H1 (cell line): Measurements from ENCODE around the gene TRAF6. TPM values are rescaled to one million over a fixed set of nuclear protein-coding genes. Genes with fewer than 3 reads are reported as not detected.

Experiments
- CTCF ChIA-PET: fragments of 300-600 bp; sonication (Branson Sonifier 250); formaldehyde crosslinking; loops from one replicate; lab custom pipeline; 2021; ENCODE audit not compliant: partially characterized antibody; lab: Charles Lee
- POLR2A ChIA-PET: fragments of 300-600 bp; sonication (Branson Sonifier 250); formaldehyde crosslinking; loops from one replicate; lab custom pipeline; 2021; ENCODE audit warnings: inconsistent platforms; ENCODE audit not compliant: partially characterized antibody; lab: Charles Lee
- DNase-seq, 2 experiments: peaks; one replicate each; pipeline versions ENCODE4 v3.0.0 to v3.0.0-alpha.2; 2010 to 2022; ENCODE audit warnings: low spot score in 2 of 2, low read depth in 1 of 2, mixed read lengths in 1 of 2
- FAIRE-seq: peaks from 2 replicates; lab custom pipeline; 2011; peaks lifted over from hg19 to GRCh38; lab: Jason Lieb, UNC
- H2AFZ ChIP-seq: 2 replicates; pipeline ENCODE4 v1.8.1; 2012; ENCODE audit warnings: low read length, inconsistent platforms
- H2AK5ac ChIP-seq: 2 replicates; pipeline ENCODE4 v1.6.1; 2013; ENCODE audit warnings: low read depth, low read length
- H2BK120ac ChIP-seq: replicated peaks from 2 replicates; pipeline ENCODE3; 2013; ENCODE audit warnings: low read depth, low read length, inconsistent platforms
- H2BK12ac ChIP-seq: 2 replicates; pipeline ENCODE4 v1.6.1; 2013; ENCODE audit warnings: low read depth, low read length
- H2BK15ac ChIP-seq: 2 replicates; pipeline ENCODE4 v1.6.1; 2013; ENCODE audit warnings: low read length
- H2BK20ac ChIP-seq: 2 replicates; pipeline ENCODE4 v1.6.1; 2013; ENCODE audit warnings: low read length
- H2BK5ac ChIP-seq: 2 replicates; pipeline ENCODE4 v1.6.1; 2013; ENCODE audit warnings: low read depth, low read length
- H3K14ac ChIP-seq: 2 replicates; pipeline ENCODE4 v1.6.1; 2013; ENCODE audit warnings: inconsistent platforms; ENCODE audit not compliant: insufficient read length
- H3K18ac ChIP-seq: 2 replicates; pipeline ENCODE4 v1.6.1; 2013; ENCODE audit warnings: low read length; ENCODE audit errors: extremely low read depth
- H3K23ac ChIP-seq: 2 replicates; pipeline ENCODE4 v1.6.1; 2013; ENCODE audit warnings: inconsistent platforms; ENCODE audit not compliant: insufficient read length
- H3K23me2 ChIP-seq: 2 replicates; pipeline ENCODE4 v1.6.1; 2013; ENCODE audit warnings: low read depth, low read length
- H3K27ac ChIP-seq: 2 replicates; pipeline ENCODE4 v1.6.1; 2011; ENCODE audit warnings: low read depth, low read length, inconsistent platforms
- H3K27me3 ChIP-seq, 4 experiments: replicated peaks in 1 of 4; 1 replicate in 1 of 4; 2 replicates in 3 of 4; pipeline versions ENCODE4 v1.6.1 to v1.8.1; 2011 to 2013; ENCODE audit warnings: low read length in 3 of 4, mild to moderate bottlenecking in 3 of 4, inconsistent platforms in 2 of 4, mixed read lengths in 2 of 4, moderate library complexity in 1 of 4; ENCODE audit not compliant: control insufficient read depth in 3 of 4, insufficient read depth in 3 of 4; ENCODE audit errors: extremely low read depth in 1 of 4
- H3K36me3 ChIP-seq, 4 experiments: 2 replicates each; pipeline versions ENCODE4 v1.6.1 to v1.8.1; 2011 to 2013; ENCODE audit warnings: mild to moderate bottlenecking in 4 of 4, low read length in 3 of 4, moderate library complexity in 2 of 4, control low read depth in 1 of 4, inconsistent platforms in 1 of 4; ENCODE audit not compliant: insufficient read depth in 4 of 4, control insufficient read depth in 2 of 4
- H3K4ac ChIP-seq: replicated peaks from 2 replicates; pipeline ENCODE3; 2013; ENCODE audit warnings: low read length, low read depth, mixed read lengths, inconsistent platforms; ENCODE audit not compliant: insufficient read length
- H3K4me1 ChIP-seq, 4 experiments: replicated peaks in 1 of 4; 1 replicate in 1 of 4; 2 replicates in 3 of 4; pipeline versions ENCODE4 v1.6.1 to v1.8.1; 2011 to 2013; ENCODE audit warnings: low read length in 3 of 4, inconsistent platforms in 2 of 4, mixed read lengths in 1 of 4; ENCODE audit not compliant: insufficient read depth in 4 of 4, control insufficient read depth in 3 of 4
- H3K4me2 ChIP-seq, 2 experiments: 2 replicates each; pipeline versions ENCODE4 v1.6.1 to v1.8.1; 2011 to 2013; ENCODE audit warnings: low read depth in 2 of 2, low read length in 2 of 2, control low read depth in 1 of 2, inconsistent platforms in 1 of 2, mild to moderate bottlenecking in 1 of 2; ENCODE audit not compliant: insufficient read depth in 1 of 2
- H3K4me3 ChIP-seq, 4 experiments: fragments of 200-600, 300-600 bp in 1 of 4; sonication (generic), shearing (Covaris generic), sonication (Bioruptor Twin) in 1 of 4; 2 replicates each; pipeline versions ENCODE4 v1.5.1 to v1.8.1; 2011 to 2016; ENCODE audit warnings: low read length in 4 of 4, low read depth in 3 of 4, control low read depth in 2 of 4, inconsistent platforms in 2 of 4, mild to moderate bottlenecking in 2 of 4, mixed read lengths in 1 of 4, moderate library complexity in 1 of 4; ENCODE audit not compliant: insufficient read depth in 2 of 4; ENCODE audit errors: extremely low read depth in 1 of 4
- H3K56ac ChIP-seq: replicated peaks from 2 replicates; pipeline ENCODE3; 2013; ENCODE audit warnings: low read depth, mild to moderate bottlenecking, mixed read lengths, low read length, inconsistent platforms; ENCODE audit not compliant: insufficient read length
- H3K79me1 ChIP-seq: 2 replicates; pipeline ENCODE4 v1.6.1; 2013; ENCODE audit warnings: low read depth, low read length, control low read depth
- H3K79me2 ChIP-seq, 2 experiments: 2 replicates each; pipeline versions ENCODE4 v1.6.1 to v1.8.1; 2012 to 2013; ENCODE audit warnings: low read length in 2 of 2, mild to moderate bottlenecking in 2 of 2, inconsistent platforms in 1 of 2; ENCODE audit not compliant: insufficient read depth in 2 of 2, control insufficient read depth in 1 of 2
- H3K9ac ChIP-seq, 4 experiments: replicated peaks in 1 of 4; 1 replicate in 1 of 4; 2 replicates in 3 of 4; pipeline versions ENCODE4 v1.6.1 to v1.8.1; 2011 to 2013; ENCODE audit warnings: low read depth in 3 of 4, low read length in 3 of 4, control low read depth in 2 of 4, mild to moderate bottlenecking in 2 of 4, moderate library complexity in 2 of 4, inconsistent platforms in 1 of 4; ENCODE audit errors: extremely low read depth in 1 of 4
- H3K9me3 ChIP-seq, 2 experiments: 2 replicates each; pipeline versions ENCODE4 v1.6.1 to v1.8.1; 2012 to 2013; ENCODE audit warnings: mild to moderate bottlenecking in 2 of 2, moderate library complexity in 2 of 2, control low read depth in 1 of 2, inconsistent platforms in 1 of 2, low read depth in 1 of 2, low read length in 1 of 2, mixed read lengths in 1 of 2; ENCODE audit not compliant: insufficient read depth in 2 of 2
- H4K20me1 ChIP-seq, 2 experiments: replicated peaks in 1 of 2; 2 replicates each; pipeline versions ENCODE3 to v1.8.1; 2011 to 2013; ENCODE audit warnings: inconsistent platforms in 2 of 2, low read length in 2 of 2, mild to moderate bottlenecking in 1 of 2; ENCODE audit not compliant: insufficient read depth in 2 of 2, control insufficient read depth in 1 of 2
- H4K5ac ChIP-seq: 2 replicates; pipeline ENCODE4 v1.6.1; 2013; ENCODE audit warnings: low read length, low read depth, mixed read lengths, inconsistent platforms; ENCODE audit not compliant: insufficient read length
- H4K8ac ChIP-seq: 2 replicates; pipeline ENCODE4 v1.8.0; 2013; ENCODE audit warnings: mild to moderate bottlenecking, moderate library complexity, low read length, inconsistent platforms; ENCODE audit not compliant: insufficient read depth; ENCODE audit errors: extremely low read depth
- H4K91ac ChIP-seq: replicated peaks from 2 replicates; pipeline ENCODE3; 2013; ENCODE audit warnings: low read length, mixed read lengths, inconsistent platforms; ENCODE audit not compliant: insufficient read length
- BCL11A ChIP-seq, 2 experiments: IDR thresholded peaks; one replicate each; pipeline ENCODE4 v1.6.1; 2011; ENCODE audit warnings: low read depth in 2 of 2, low read length in 2 of 2, mild to moderate bottlenecking in 2 of 2
- TAF1 ChIP-seq: IDR thresholded peaks from 2 replicates; pipeline ENCODE4 v1.6.1; 2011; ENCODE audit warnings: mild to moderate bottlenecking, low read depth, low read length
- polyA plus RNA-seq, 7 experiments: library from polyadenylated mRNA; depleted of rRNA in 3 of 7; stranded (reverse) in 5 of 7; unstranded in 2 of 7; fragments of >200 nt in 5 of 7; fragments of 200-250 nt in 2 of 7; gene quantifications; 1 replicate in 5 of 7; 2 replicates in 1 of 7; 4 replicates in 1 of 7; pipeline versions ENCODE4 v1.2.1 to v1.2.3, GENCODE V29; 2011 to 2013; ENCODE audit warnings: missing spikeins in 2 of 7, mixed read lengths in 2 of 7
- total RNA-seq: library from RNA; stranded (reverse); fragmentation: NEBNext Ultra II Directional; extraction: Animal tissue kit (Norgen Biotek cat#: 25700); gene quantifications from 2 replicates; pipeline ENCODE4 v1.2.1, GENCODE V29; 2021

TRAF6 gene
- total and polyA plus RNA-seq, 2 of the 8 experiments (the other 6 are each of a cell fraction or from before 2014, with no cell fraction given): 4.6 to 8.8 TPM

GRCh38 chr11:36493332-36493731, 16.7 kb downstream of the TRAF6 start:
- H3K36me3 ChIP-seq: peaks cover 2 to 56% (median 14%) of the 10 kb centered on the region in 4 experiments; a peak in 6 of 8 replicates

More at GRCh38 chr11:36493332-36493731, 16.7 kb downstream of the TRAF6 start:
- POLR2A ChIA-PET: interaction anchor here (1.5 kb wide), 1 partner anchor 16 kb away, joined by 7 read pairs; the partner anchor contains the start of gene TRAF6
- Histone ChIP-seq H4K20me1 (no peaks in the 10 kb centered on the region), H2AFZ (no peak overlapping the region), H3K18ac (no peak overlapping the region), H4K91ac (no peak overlapping the region), H4K8ac (no peak overlapping the region), H3K23ac (no peak overlapping the region), H3K79me1 (no peaks in the 10 kb centered on the region), H2AK5ac (no peak overlapping the region), H2BK20ac (no peak overlapping the region), H3K56ac (no peak overlapping the region), H3K27me3 (no peaks in the 10 kb centered on the region), H3K9me3 (no peaks in the 10 kb centered on the region), H3K4me2 (no peak overlapping the region), H3K9ac (no peak overlapping the region), H2BK15ac (no peak overlapping the region), H3K23me2 (no peaks in the 10 kb centered on the region), H3K14ac (no peak overlapping the region), H3K27ac (no peak overlapping the region), H2BK12ac (no peak overlapping the region), H3K4ac (no peak overlapping the region), H4K5ac (no peak overlapping the region), H3K79me2 (no peaks in the 10 kb centered on the region), H2BK120ac (no peak overlapping the region), H3K4me3 (no peak overlapping the region), H2BK5ac (no peak overlapping the region), H3K4me1 (no peaks in the 10 kb centered on the region)
- DNase-seq: no peak
- CTCF ChIA-PET: interaction anchor here (0.7 to 3.7 kb wide), 49 partner anchors 9 to 997 kb away, joined by 3 to 51 read pairs (median 5); partner anchors contain the start of genes COMMD9, PRR5L and TRAF6
- TF ChIP-seq TAF1 (no peak), BCL11A (IDR thresholded peaks at IDR 0.05; ENCODE audit: low read depth in 2 of 2, low read length in 2 of 2) (no peak)
- FAIRE-seq: no peak
